Central memory CD4-positive, alpha-beta T cell (primary cell): ENCODE results near the gene TEKTIP1.
"Not testable (repeated sequence)": the region's sequence is repeated elsewhere in the genome, so short reads cannot be mapped to it uniquely, and the experiment has no call there.

Experiments used
- DNase-seq: peaks from one replicate; pipeline ENCODE4 v3.0.0; 2022

The TEKTIP1 gene

GRCh38 chr19:3508121-3508661, 30.8 kb upstream of the TEKTIP1 start:
- DNase-seq: not testable (repeated sequence)

GRCh38 chr19:3508771-3509535, 30.0 kb upstream of the TEKTIP1 start:
- DNase-seq: no peak

GRCh38 chr19:3509566-3509989, 29.4 kb upstream of the TEKTIP1 start:
- DNase-seq: no peak

GRCh38 chr19:3510727-3511126, 28.2 kb upstream of the TEKTIP1 start:
- DNase-seq: no peak

- DNase-seq: no peak
These were observed 27.3 kb upstream of the TEKTIP1 start for GRCh38 chr19:3511506-3512251.

GRCh38 chr19:3512562-3513228, 26.3 kb upstream of the TEKTIP1 start:
- no peak for DNase-seq

GRCh38 chr19:3513229-3514140, 25.5 kb upstream of the TEKTIP1 start:
- no peak for DNase-seq

- no peak for DNase-seq
These were observed 24.0 kb upstream of the TEKTIP1 start for GRCh38 chr19:3514930-3515329.

GRCh38 chr19:3515891-3516422, 23.0 kb upstream of the TEKTIP1 start:
- no peak for DNase-seq

GRCh38 chr19:3516675-3517207, 22.2 kb upstream of the TEKTIP1 start:
- peak; percentile 67 for DNase-seq

- DNase-seq: no peak
These were observed 21.3 kb upstream of the TEKTIP1 start for GRCh38 chr19:3517638-3518037.

GRCh38 chr19:3518255-3518654, 20.7 kb upstream of the TEKTIP1 start:
- no peak for DNase-seq

GRCh38 chr19:3518659-3519058, 20.3 kb upstream of the TEKTIP1 start:
- DNase-seq: no peak

GRCh38 chr19:3519126-3519525, 19.8 kb upstream of the TEKTIP1 start:
- DNase-seq: no peak

GRCh38 chr19:3520166-3521103, 18.5 kb upstream of the TEKTIP1 start:
- no peak for DNase-seq

- DNase-seq: no peak
These were observed 17.9 kb upstream of the TEKTIP1 start for GRCh38 chr19:3521104-3521445.

GRCh38 chr19:3522421-3523360, 16.3 kb upstream of the TEKTIP1 start:
- DNase-seq: no peak

- no peak for DNase-seq
These were observed 15.5 kb upstream of the TEKTIP1 start for GRCh38 chr19:3523361-3524077.
